IMR-90 (cell line): Measurements from ENCODE around the gene HSPB9. TPM values are rescaled to one million over a fixed set of nuclear protein-coding genes. Genes with fewer than 3 reads are reported as not detected.
A peak's percentile ranks its signal among the peaks of the same experiment; 100 is the strongest.
"Not testable (repeated sequence)": the region's sequence is repeated elsewhere in the genome, so short reads cannot be mapped to it uniquely, and the experiment has no call there.

Experiments
- ATAC-seq: fragments of 200-7000 bp; cut with Tn5 transposase; 2 replicates; pipeline ENCODE4 v1.9.1; 2020; ENCODE audit warnings: low read depth, mild to moderate bottlenecking, moderate library complexity
- BruUV-seq: library from RNA; stranded (reverse); fragments of 400-500 nt; replicated peaks from 2 replicates; lab custom pipeline; 2021; lab: Mats Ljungman, UMichigan
- CTCF ChIA-PET: fragments of 300-600 bp; formaldehyde crosslinking; extraction: SDS; loops from one replicate; lab custom pipeline; 2021; ENCODE audit warnings: antibody characterized with exemption; lab: Yijun Ruan, JAX
- POLR2A ChIA-PET: fragments of 300-600 bp; sonication (Branson Sonifier 250); formaldehyde crosslinking; loops from one replicate; lab custom pipeline; 2022; ENCODE audit warnings: antibody characterized with exemption; ENCODE audit not compliant: unreplicated experiment; lab: Charles Lee
- DNase-seq: peaks from one replicate; pipeline ENCODE4 v3.0.0; 2013
- H2AFZ ChIP-seq: replicated peaks from 2 replicates; pipeline ENCODE3; 2013; ENCODE audit warnings: low read length, mild to moderate bottlenecking; ENCODE audit not compliant: poor library complexity
- H2AK5ac ChIP-seq: 2 replicates; pipeline ENCODE4 v1.6.1; 2013; ENCODE audit warnings: low read depth, low read length, inconsistent platforms
- H2AK9ac ChIP-seq: replicated peaks from 2 replicates; pipeline ENCODE3; 2013; ENCODE audit warnings: mild to moderate bottlenecking, low read depth, low read length, moderate library complexity; ENCODE audit not compliant: poor library complexity
- H2BK120ac ChIP-seq: 2 replicates; pipeline ENCODE4 v1.6.1; 2013; ENCODE audit warnings: low read depth, low read length, inconsistent platforms
- H2BK15ac ChIP-seq: 3 replicates; pipeline ENCODE4 v1.6.1; 2013; ENCODE audit warnings: low read depth, low read length, inconsistent platforms
- H2BK20ac ChIP-seq: 2 replicates; pipeline ENCODE4 v1.6.1; 2013; ENCODE audit warnings: low read depth, mild to moderate bottlenecking, inconsistent platforms, low read length, moderate library complexity
- H2BK5ac ChIP-seq: 2 replicates; pipeline ENCODE4 v1.6.1; 2013; ENCODE audit warnings: mild to moderate bottlenecking, low read depth, low read length, inconsistent platforms; ENCODE audit not compliant: poor library complexity, severe bottlenecking
- H3K14ac ChIP-seq: replicated peaks from 2 replicates; pipeline ENCODE4 v1.6.1; 2013; ENCODE audit warnings: low read depth, low read length, inconsistent platforms
- H3K18ac ChIP-seq: 2 replicates; pipeline ENCODE4 v1.6.1; 2013; ENCODE audit warnings: low read depth, low read length, control low read depth
- H3K23ac ChIP-seq: 2 replicates; pipeline ENCODE4 v1.6.1; 2013; ENCODE audit warnings: low read depth, low read length, inconsistent platforms
- H3K27ac ChIP-seq: 2 replicates; pipeline ENCODE4 v1.5.1; 2013; ENCODE audit warnings: mild to moderate bottlenecking, control low read depth, low read length; ENCODE audit not compliant: insufficient read depth
- H3K27me3 ChIP-seq: 2 replicates; pipeline ENCODE4 v1.6.1; 2013; ENCODE audit warnings: low read length; ENCODE audit not compliant: control insufficient read depth, insufficient read depth
- H3K36me3 ChIP-seq: 2 replicates; pipeline ENCODE4 v1.6.1; 2013; ENCODE audit warnings: low read length, mixed read lengths; ENCODE audit not compliant: control insufficient read depth, insufficient read depth
- H3K4ac ChIP-seq: 2 replicates; pipeline ENCODE4 v1.6.1; 2013; ENCODE audit warnings: low read depth, low read length, inconsistent platforms
- H3K4me1 ChIP-seq: 2 replicates; pipeline ENCODE4 v1.6.1; 2013; ENCODE audit warnings: low read length, mixed read lengths; ENCODE audit not compliant: control insufficient read depth, insufficient read depth
- H3K4me2 ChIP-seq: 2 replicates; pipeline ENCODE4 v1.6.1; 2013; ENCODE audit warnings: low read depth, mild to moderate bottlenecking, control low read depth, low read length, moderate library complexity
- H3K4me3 ChIP-seq: 2 replicates; pipeline ENCODE4 v1.5.1; 2013; ENCODE audit warnings: low read depth, mild to moderate bottlenecking, control low read depth, low read length, moderate library complexity; ENCODE audit not compliant: insufficient read depth
- H3K56ac ChIP-seq: 2 replicates; pipeline ENCODE4 v1.6.1; 2013; ENCODE audit warnings: low read length, inconsistent platforms; ENCODE audit not compliant: insufficient read depth; ENCODE audit errors: extremely low read depth
- H3K79me1 ChIP-seq, 2 experiments: 2 replicates each; pipeline ENCODE4 v1.6.1; 2013; ENCODE audit warnings: low read length in 2 of 2, inconsistent platforms in 1 of 2, low read depth in 1 of 2
- H3K9ac ChIP-seq: 2 replicates; pipeline ENCODE4 v1.6.1; 2013; ENCODE audit warnings: low read depth, low read length, control low read depth
- H3K9me1 ChIP-seq: 2 replicates; pipeline ENCODE4 v1.6.1; 2013; ENCODE audit warnings: low read length, inconsistent platforms; ENCODE audit not compliant: insufficient read depth
- H3K9me3 ChIP-seq: 2 replicates; pipeline ENCODE4 v1.6.1; 2013; ENCODE audit warnings: low read length; ENCODE audit not compliant: control insufficient read depth, insufficient read depth
- H4K20me1 ChIP-seq: 2 replicates; pipeline ENCODE4 v1.6.1; 2013; ENCODE audit warnings: low read length, inconsistent platforms; ENCODE audit not compliant: insufficient read depth
- H4K5ac ChIP-seq: 2 replicates; pipeline ENCODE4 v1.6.1; 2013; ENCODE audit warnings: mild to moderate bottlenecking, low read depth, low read length, control low read depth
- H4K8ac ChIP-seq, 2 experiments: 2 replicates each; pipeline ENCODE4 v1.6.1; 2013; ENCODE audit warnings: low read depth in 2 of 2, low read length in 2 of 2, control low read depth in 1 of 2, inconsistent platforms in 1 of 2
- H4K91ac ChIP-seq: 2 replicates; pipeline ENCODE4 v1.6.1; 2013; ENCODE audit warnings: low read depth, low read length, inconsistent platforms; ENCODE audit not compliant: insufficient read depth
- CEBPB ChIP-seq: IDR thresholded peaks from 2 replicates; pipeline ENCODE4 v1.6.1; 2012; ENCODE audit warnings: low read depth, low read length, improper control_type of control experiment
- WGBS, 2 experiments: methylation state at CpG; one replicate each; pipeline versions ENCODE4 v1.1.5 to v1.1.7; 2013; ENCODE audit warnings: missing lambda C conversion rate in 2 of 2; ENCODE audit not compliant: insufficient read length in 1 of 2; ENCODE audit errors: extremely low coverage in 2 of 2; 5-methylcytosine and 5-hydroxymethylcytosine counted together
- dilution Hi-C: fragments of 300-500 bp; cut with HindIII; formaldehyde crosslinking; loops from one replicate; pipeline ENCODE4 v1.14.3; 2018; ENCODE audit warnings: low sequenced_read_pairs; ENCODE audit not compliant: unreplicated experiment
- in situ Hi-C: fragments of 300-500 bp; cut with MboI; formaldehyde crosslinking; loops from 3 replicates; pipeline ENCODE4 v1.14.3; 2019; ENCODE audit warnings: low sequenced_read_pairs, inconsistent platforms, mixed read lengths
- intact Hi-C: fragments of 100-400 bp; cut with micrococcal nuclease; formaldehyde crosslinking; loops from 2 replicates; pipeline ENCODE4 v1.10.0; 2022
- polyA plus RNA-seq, 3 experiments: library from polyadenylated mRNA; depleted of rRNA; stranded (reverse); fragments of >200 nt; gene quantifications; 2 replicates each; pipeline ENCODE4 v1.2.3, GENCODE V29; 2012; ENCODE audit warnings: low replicate concordance in 1 of 3
- total RNA-seq: library from RNA; depleted of rRNA; stranded (reverse); fragments of >200 nt; gene quantifications from 2 replicates; pipeline ENCODE4 v1.2.3, GENCODE V29; 2012

Gene HSPB9
- total and polyA plus RNA-seq, 2 of the 4 experiments (the other 2 are of a cell fraction) = not detected

DNA sequence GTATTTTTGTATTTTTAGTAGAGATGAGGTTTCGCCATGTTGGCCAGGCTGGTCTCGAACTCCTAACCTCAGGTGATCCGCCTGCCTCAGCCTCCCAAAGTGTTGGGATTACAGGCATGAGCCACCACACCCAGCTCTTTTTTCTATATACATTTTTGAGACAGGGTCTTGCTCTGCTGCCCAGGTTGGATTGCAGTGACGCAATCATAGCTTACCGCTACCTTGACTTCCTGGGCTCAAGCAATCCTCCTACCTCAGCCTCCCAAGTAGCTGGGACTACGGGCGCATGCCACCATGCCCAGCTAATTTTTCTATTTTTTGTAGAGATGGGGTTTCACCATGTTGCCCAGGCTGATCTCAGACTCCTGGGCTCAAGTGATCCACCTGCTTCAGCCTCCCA, 18.1 kb downstream of the HSPB9 start:
- H3K14ac ChIP-seq, BruUV-seq, dilution Hi-C loops, intact Hi-C loops, H2AK9ac ChIP-seq, CTCF ChIA-PET, H3K27ac ChIP-seq, H3K4ac ChIP-seq, in situ Hi-C loops, H2BK120ac ChIP-seq, H2AFZ ChIP-seq, H4K5ac ChIP-seq, DNase-seq, H3K4me2 ChIP-seq, POLR2A ChIA-PET, H2BK15ac ChIP-seq, H2AK5ac ChIP-seq, H4K91ac ChIP-seq, H3K9me3 ChIP-seq, H3K56ac ChIP-seq, H3K23ac ChIP-seq, H3K4me3 ChIP-seq, H3K18ac ChIP-seq, ATAC-seq, H2BK20ac ChIP-seq, H4K8ac ChIP-seq, H3K9ac ChIP-seq, H3K27me3 ChIP-seq, H2BK5ac ChIP-seq: not testable (repeated sequence)
- peaks cover 33% of the 10 kb centered on the region for H3K4me1 ChIP-seq
- peaks cover 15% of the 10 kb centered on the region for H3K36me3 ChIP-seq
- TF ChIP-seq CEBPB = peak; percentile 41; the same call in 1 of the 2 replicates
- WGBS, 2 experiments = no CpG with 5 or more reads among the region's 7 CpGs
- peaks cover 74% of the 10 kb centered on the region for H4K20me1 ChIP-seq
- peaks cover 22 to 80% of the 10 kb centered on the region in 2 experiments for H3K79me1 ChIP-seq
- H3K9me1 ChIP-seq = peaks cover 47% of the 10 kb centered on the region
